ENCODE measurements around the gene OR2L8. TPM values are rescaled to one million over a fixed set of nuclear protein-coding genes. Genes with fewer than 3 reads are reported as not detected.

The OR2L8 gene
- total RNA-seq, 1 donor from 2014 or later = 0.17 TPM

- no peak for DNase-seq
These were observed 44.3 kb downstream of the OR2L8 start for GRCh38 chr1:247992986-247993385.

GRCh38 chr1:247998811-247999210 lies 50.2 kb downstream of the OR2L8 start:
- no peak for DNase-seq

Other genes with a start within 250 kb of the OR2L8 start
- not detected in 2 replicates for gene OR6F1, start 232.2 kb upstream of the OR2L8 start, total RNA-seq
- gene OR14K1, start 210.2 kb upstream of the OR2L8 start, total RNA-seq = not detected in 2 replicates
- gene OR14A2, start 200.7 kb upstream of the OR2L8 start, total RNA-seq = not detected in 2 replicates
- not detected in 2 replicates for gene OR1C1, start 188.3 kb upstream of the OR2L8 start, total RNA-seq
- not detected in 2 replicates for gene OR14A16, start 124.7 kb upstream of the OR2L8 start, total RNA-seq
- not detected in 2 replicates for gene OR11L1, start 107.0 kb upstream of the OR2L8 start, total RNA-seq
- gene TRIM58, start 91.7 kb upstream of the OR2L8 start, total RNA-seq = 0.17 and 0.37 TPM in 2 replicates
- not detected in 2 replicates for gene OR2W3, start 53.3 kb upstream of the OR2L8 start, total RNA-seq
- gene OR2T8, start 28.6 kb upstream of the OR2L8 start, total RNA-seq = not detected in 2 replicates
- gene OR2AJ1, start 24.0 kb upstream of the OR2L8 start, total RNA-seq = not detected in 2 replicates
- not detected in 2 replicates for gene OR2AK2, start 16.4 kb downstream of the OR2L8 start, total RNA-seq
- not detected in 2 replicates for gene OR2L5, start 64.8 kb downstream of the OR2L8 start, total RNA-seq
- under 0.01 TPM in 1 of 2 replicates, not detected in the other for gene OR2L2, start 81.2 kb downstream of the OR2L8 start, total RNA-seq
- not detected in 2 replicates for gene OR2L3, start 98.0 kb downstream of the OR2L8 start, total RNA-seq
- not detected in 2 replicates for gene OR2L13, start 146.3 kb downstream of the OR2L8 start, total RNA-seq
- gene OR2M5, start 196.3 kb downstream of the OR2L8 start, total RNA-seq = not detected in 2 replicates
- gene OR2M2, start 226.0 kb downstream of the OR2L8 start, total RNA-seq = not detected in 2 replicates
- not detected in 2 replicates for gene OR2M3, start 248.4 kb downstream of the OR2L8 start, total RNA-seq